PC-9 (cell line): ENCODE measurements around the gene MYL7. TPM values are rescaled to one million over a fixed set of nuclear protein-coding genes. Genes with fewer than 3 reads are reported as not detected.

Source experiments
- BruUV-seq: library from RNA; stranded (reverse); fragments of 400-500 nt; replicated peaks from 2 replicates; lab custom pipeline; 2021; lab: Mats Ljungman, UMichigan
- CTCF ChIA-PET: fragments of 300-600 bp; sonication (Branson Sonifier 250); formaldehyde crosslinking; loops from one replicate; lab custom pipeline; 2022; ENCODE audit warnings: antibody characterized with exemption; lab: Charles Lee
- POLR2A ChIA-PET: fragments of 300-600 bp; sonication (Branson Sonifier 250); formaldehyde crosslinking; loops from one replicate; lab custom pipeline; 2022; ENCODE audit warnings: antibody characterized with exemption; ENCODE audit not compliant: unreplicated experiment; lab: Charles Lee
- DNase-seq, 2 experiments: peaks; one replicate each; pipeline versions ENCODE4 v3.0.0 to v3.0.0-alpha.2; 2015 to 2022; ENCODE audit warnings: mixed read lengths in 1 of 2
- H2AFZ ChIP-seq: fragments of 200-600 bp; sonication (generic); 2 replicates; pipeline ENCODE4 v1.8.1; 2017; ENCODE audit warnings: antibody characterized with exemption
- H3F3A ChIP-seq: fragments of 200-600 bp; sonication (generic); 2 replicates; pipeline ENCODE4 v1.8.1; 2017; ENCODE audit warnings: antibody characterized with exemption, mild to moderate bottlenecking, low read depth; ENCODE audit not compliant: insufficient read depth
- H3K27ac ChIP-seq: fragments of 200-600 bp; sonication (generic); 2 replicates; pipeline ENCODE4 v1.6.1; 2016; ENCODE audit warnings: mixed run types
- H3K27me3 ChIP-seq: fragments of 200-600 bp; sonication (generic); 2 replicates; pipeline ENCODE4 v1.6.1; 2016; ENCODE audit warnings: low read depth, mixed run types; ENCODE audit not compliant: insufficient read depth
- H3K36me3 ChIP-seq: fragments of 200-600 bp; sonication (generic); 2 replicates; pipeline ENCODE4 v1.6.1; 2016; ENCODE audit warnings: low read depth, mixed run types
- H3K4me1 ChIP-seq: fragments of 200-600 bp; sonication (generic); replicated peaks from 2 replicates; pipeline ENCODE4 v1.6.1; 2016; ENCODE audit warnings: mixed run types; ENCODE audit not compliant: insufficient read depth
- H3K4me2 ChIP-seq: fragments of 200-600 bp; sonication (generic); 2 replicates; pipeline ENCODE4 v1.6.1; 2017; ENCODE audit warnings: mixed run types
- H3K4me3 ChIP-seq: fragments of 200-600 bp; sonication (generic); 2 replicates; pipeline ENCODE4 v1.6.1; 2016; ENCODE audit warnings: mixed run types
- H3K79me2 ChIP-seq: fragments of 200-600 bp; sonication (generic); 2 replicates; pipeline ENCODE4 v1.6.1; 2017; ENCODE audit warnings: low read depth, mixed run types
- H3K9me2 ChIP-seq: fragments of 200-600 bp; sonication (generic); 2 replicates; pipeline ENCODE4 v1.8.1; 2017; ENCODE audit warnings: mild to moderate bottlenecking; ENCODE audit not compliant: insufficient read depth
- H3K9me3 ChIP-seq: fragments of 200-600 bp; sonication (generic); 2 replicates; pipeline ENCODE4 v1.8.1; 2016; ENCODE audit warnings: low read depth; ENCODE audit not compliant: insufficient read depth
- H4K20me1 ChIP-seq: fragments of 200-600 bp; sonication (generic); 2 replicates; pipeline ENCODE4 v1.8.1; 2017; ENCODE audit not compliant: insufficient read depth
- CTCF ChIP-seq: fragments of 200-600 bp; sonication (generic); conservative IDR thresholded peaks from 2 replicates; pipeline ENCODE4 v1.6.1; 2017; ENCODE audit warnings: mixed run types, antibody characterized with exemption, mild to moderate bottlenecking, moderate library complexity
- EZH2 ChIP-seq: fragments of 200-600 bp; sonication (generic); IDR thresholded peaks from 2 replicates; pipeline ENCODE4 v1.8.0; 2017; ENCODE audit warnings: antibody characterized with exemption, low read depth
- intact Hi-C: fragments of 100-400 bp; cut with micrococcal nuclease; formaldehyde crosslinking; loops from one replicate; pipeline ENCODE4 v1.10.0; 2022; ENCODE audit not compliant: unreplicated experiment
- total RNA-seq: library from RNA; stranded (reverse); gene quantifications from 2 replicates; pipeline ENCODE4 v1.2.3, GENCODE V29; 2021

The MYL7 gene
- total RNA-seq, 1 experiment from 2014 or later: not detected

- ChIA-PET POLR2A (no interaction called here), CTCF (no interaction called here)
- H4K20me1 ChIP-seq: no peaks in the 10 kb centered on the region
- H2AFZ ChIP-seq: no peak overlapping the region
- H3K4me1 ChIP-seq: no peaks in the 10 kb centered on the region
- BruUV-seq: no TSS peak
- H3K79me2 ChIP-seq: no peaks in the 10 kb centered on the region
- no peak for DNase-seq
- H3F3A ChIP-seq: peaks cover 10% of the 10 kb centered on the region; the same call in 1 of the 2 replicates
- intact Hi-C loops: no loop called here
- no peaks in the 10 kb centered on the region for H3K9me3 ChIP-seq
- H3K4me2 ChIP-seq: no peak overlapping the region
- H3K27ac ChIP-seq: no peak overlapping the region
- no peaks in the 10 kb centered on the region for H3K9me2 ChIP-seq
- H3K36me3 ChIP-seq: peaks cover 6% of the 10 kb centered on the region; the same call in 1 of the 2 replicates
- H3K27me3 ChIP-seq: no peaks in the 10 kb centered on the region
- TF ChIP-seq CTCF (no peak), EZH2 (no peak)
- no peak overlapping the region for H3K4me3 ChIP-seq
Observed at GRCh38 chr7:44112231-44112996, 28.7 kb downstream of the MYL7 start.

DNA sequence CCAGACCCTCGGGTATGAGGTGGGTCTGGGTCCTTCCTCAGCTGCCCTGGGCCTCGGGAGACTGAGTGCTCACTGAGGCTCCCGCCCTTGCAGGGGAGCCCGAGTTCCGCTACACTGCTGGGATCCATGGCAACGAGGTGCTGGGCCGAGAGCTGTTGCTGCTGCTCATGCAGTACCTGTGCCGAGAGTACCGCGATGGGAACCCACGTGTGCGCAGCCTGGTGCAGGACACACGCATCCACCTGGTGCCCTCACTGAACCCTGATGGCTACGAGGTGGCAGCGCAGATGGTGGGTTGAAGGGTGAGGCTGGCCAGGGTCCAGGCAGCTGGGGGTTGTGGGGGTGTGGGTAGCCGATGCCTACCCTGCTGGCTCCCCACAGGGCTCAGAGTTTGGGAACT lies 29.4 kb downstream of the MYL7 start:
- POLR2A ChIA-PET: no interaction called here
- TF ChIP-seq CTCF (no peak), EZH2 (no peak)
- no TSS peak for BruUV-seq

GRCh38 chr7:44110719-44111635 lies 30.2 kb downstream of the MYL7 start:
- DNase-seq: no peak
- intact Hi-C loops: no loop called here
- peaks cover under 1% of the 10 kb centered on the region; the same call in 1 of the 2 replicates for H3K36me3 ChIP-seq
- no TSS peak for BruUV-seq
- H3K4me1 ChIP-seq: no peaks in the 10 kb centered on the region
- no peaks in the 10 kb centered on the region for H4K20me1 ChIP-seq
- peaks cover 11% of the 10 kb centered on the region; the same call in 1 of the 2 replicates for H3F3A ChIP-seq
- no peak overlapping the region for H3K27ac ChIP-seq
- H3K9me3 ChIP-seq: no peaks in the 10 kb centered on the region
- no peak overlapping the region for H3K4me2 ChIP-seq
- H3K4me3 ChIP-seq: no peak overlapping the region
- no peak for TF ChIP-seq CTCF
- no peak for TF ChIP-seq EZH2
- ChIA-PET POLR2A (interaction anchor here (0.7 kb wide), 1 partner anchor 72 kb away, joined by 3 read pairs; no protein-coding TSS in a partner anchor), CTCF (no interaction called here)
- no peaks in the 10 kb centered on the region for H3K27me3 ChIP-seq
- H2AFZ ChIP-seq: no peak overlapping the region
- H3K9me2 ChIP-seq: no peaks in the 10 kb centered on the region
- H3K79me2 ChIP-seq: no peaks in the 10 kb centered on the region

More for the DNA sequence above, 29.4 kb downstream of the MYL7 start:
- Histone ChIP-seq H3K4me1 (no peaks in the 10 kb centered on the region), H2AFZ (no peak overlapping the region), H3K4me3 (no peak overlapping the region), H3K4me2 (no peak overlapping the region), H4K20me1 (no peaks in the 10 kb centered on the region), H3K9me2 (no peaks in the 10 kb centered on the region), H3K36me3 (peaks cover 6% of the 10 kb centered on the region; the same call in 1 of the 2 replicates), H3K27me3 (no peaks in the 10 kb centered on the region), H3K9me3 (no peaks in the 10 kb centered on the region), H3F3A (peaks cover 10% of the 10 kb centered on the region; the same call in 1 of the 2 replicates), H3K79me2 (no peaks in the 10 kb centered on the region), H3K27ac (no peak overlapping the region)
- no peak for DNase-seq
- intact Hi-C loops: no loop called here
- CTCF ChIA-PET: no interaction called here
